ENCODE data around the gene PDE6D. TPM values are rescaled to one million over a fixed set of nuclear protein-coding genes. Genes with fewer than 3 reads are reported as not detected.

The PDE6D gene
- total RNA-seq, 1 donor from 2014 or later: 38.8 TPM

GRCh38 chr2:231699006-231699405, 82.1 kb downstream of the PDE6D start:
- Mint-ChIP-seq H3K4me1 (peaks cover under 1% of the 10 kb centered on the region), H3K27ac (ENCODE audit: unreplicated experiment) (no peak overlapping the region), H3K9me3 (no peaks in the 10 kb centered on the region), H3K27me3 (ENCODE audit: low read depth) (no peaks in the 10 kb centered on the region), H3K4me3 (no peak overlapping the region), H3K36me3 (ENCODE audit: low read depth) (no peaks in the 10 kb centered on the region)
- DNase-seq (ENCODE audit: low read depth, low spot score): no peak
- TF ChIP-seq CTCF (conservative IDR thresholded peaks at IDR 0.05): no peak

GRCh38 chr2:231696004-231696367, 85.1 kb downstream of the PDE6D start:
- no peak for DNase-seq (ENCODE audit: low read depth, low spot score)
- peak overlapping the region; percentile 12 for H3K27ac Mint-ChIP-seq (ENCODE audit: unreplicated experiment)
- H3K4me3 Mint-ChIP-seq: no peak overlapping the region
- no peaks in the 10 kb centered on the region for H3K27me3 Mint-ChIP-seq (ENCODE audit: low read depth)
- H3K9me3 Mint-ChIP-seq: no peaks in the 10 kb centered on the region
- H3K36me3 Mint-ChIP-seq (ENCODE audit: low read depth): no peaks in the 10 kb centered on the region
- TF ChIP-seq CTCF (conservative IDR thresholded peaks at IDR 0.05): no peak
- H3K4me1 Mint-ChIP-seq: no peaks in the 10 kb centered on the region

- TF ChIP-seq CTCF (conservative IDR thresholded peaks at IDR 0.05): no peak
These were observed 87.1 kb downstream of the PDE6D start for GRCh38 chr2:231693956-231694355.

GRCh38 chr2:231692847-231693246, 88.2 kb downstream of the PDE6D start:
- Mint-ChIP-seq H3K9me3 (no peaks in the 10 kb centered on the region), H3K36me3 (ENCODE audit: low read depth) (no peaks in the 10 kb centered on the region), H3K4me3 (no peak overlapping the region), H3K27me3 (ENCODE audit: low read depth) (no peaks in the 10 kb centered on the region), H3K4me1 (peaks cover 7% of the 10 kb centered on the region), H3K27ac (ENCODE audit: unreplicated experiment) (no peak overlapping the region)
- TF ChIP-seq CTCF (conservative IDR thresholded peaks at IDR 0.05): no peak
- DNase-seq (ENCODE audit: low read depth, low spot score): no peak

More at GRCh38 chr2:231693956-231694355, 87.1 kb downstream of the PDE6D start:
- H3K4me3 Mint-ChIP-seq: no peak overlapping the region
- H3K36me3 Mint-ChIP-seq (ENCODE audit: low read depth): no peaks in the 10 kb centered on the region
- peaks cover 4% of the 10 kb centered on the region for H3K4me1 Mint-ChIP-seq
- no peak overlapping the region for H3K27ac Mint-ChIP-seq (ENCODE audit: unreplicated experiment)
- H3K9me3 Mint-ChIP-seq: no peaks in the 10 kb centered on the region
- no peaks in the 10 kb centered on the region for H3K27me3 Mint-ChIP-seq (ENCODE audit: low read depth)
- no peak for DNase-seq (ENCODE audit: low read depth, low spot score)

- Mint-ChIP-seq H3K9me3 (no peaks in the 10 kb centered on the region), H3K27me3 (ENCODE audit: low read depth) (no peaks in the 10 kb centered on the region), H3K27ac (ENCODE audit: unreplicated experiment) (no peak overlapping the region), H3K4me3 (no peak overlapping the region), H3K36me3 (ENCODE audit: low read depth) (no peaks in the 10 kb centered on the region), H3K4me1 (peaks cover 22% of the 10 kb centered on the region)
- no peak for DNase-seq (ENCODE audit: low read depth, low spot score)
- TF ChIP-seq CTCF (conservative IDR thresholded peaks at IDR 0.05): no peak
These were observed 89.8 kb downstream of the PDE6D start for GRCh38 chr2:231691251-231691772.

Data from neural crest cell (in vitro differentiated cells).